Right lobe of liver (tissue), 6 donors: Measurements from ENCODE around the gene NFIA. TPM values are rescaled to one million over a fixed set of nuclear protein-coding genes. Genes with fewer than 3 reads are reported as not detected.

ENCODE experiments used
- ATAC-seq, 4 donors: fragments of 200-7000 bp; cut with Tn5 transposase; one replicate each; pipeline ENCODE4 v1.9.1; 2020; ENCODE audit warnings: mild to moderate bottlenecking in 4 of 4, moderate library complexity in 4 of 4
- DNase-seq, 3 donors: peaks; one replicate each; pipeline ENCODE4 v3.0.0-alpha.2; 2020
- H3K27ac ChIP-seq, 3 donors: fragments of 200-600 bp; one replicate each; pipeline ENCODE4 v1.8.0; 2022
- H3K27me3 ChIP-seq, 2 donors: fragments of 200-600 bp; one replicate each; pipeline ENCODE4 v1.8.0; 2022
- H3K36me3 ChIP-seq, 4 donors: fragments of 200-600 bp; sonication (generic) in 1 of 4; one replicate each; pipeline versions ENCODE4 v1.5.1 to v1.8.0; 2017 to 2022; ENCODE audit warnings: control low read depth in 1 of 4
- H3K4me1 ChIP-seq, 4 donors: fragments of 200-600 bp; sonication (generic) in 1 of 4; one replicate each; pipeline versions ENCODE4 v1.5.1 to v1.8.0; 2017 to 2022; ENCODE audit warnings: control low read depth in 1 of 4
- H3K4me3 ChIP-seq, 3 donors: fragments of 200-600 bp; one replicate each; pipeline ENCODE4 v1.8.0; 2022
- H3K9me3 ChIP-seq, 4 donors: fragments of 200-600 bp; sonication (generic) in 1 of 4; one replicate each; pipeline versions ENCODE4 v1.5.1 to v1.8.0; 2017 to 2022; ENCODE audit warnings: control low read depth in 1 of 4
- POLR2A ChIP-seq: fragments of 450-650 bp; IDR thresholded peaks from one replicate; pipeline ENCODE4 v1.6.1; 2017; ENCODE audit warnings: antibody characterized with exemption, mild to moderate bottlenecking
- WGBS: methylation state at CpG from one replicate; pipeline ENCODE4 v1.1.6; 2018; ENCODE audit warnings: low coverage, low lambda C conversion rate; ENCODE audit not compliant: insufficient coverage; ENCODE audit errors: missing lambda C conversion rate; 5-methylcytosine and 5-hydroxymethylcytosine counted together
- intact Hi-C, 2 donors: fragments of 100-400 bp; cut with DNase I; formaldehyde crosslinking; loops; one replicate each; pipeline versions ENCODE4 v1.11.2 to v1.14.1; 2022
- total RNA-seq, 6 experiments: library from RNA; depleted of rRNA in 2 of 6; stranded (reverse); fragments of >200 nt in 2 of 6; fragmentation: NEBNext Ultra II Directional in 3 of 6; extraction: Animal tissue kit (Norgen Biotek cat#: 25700) in 3 of 6; gene quantifications; one replicate each; pipeline versions ENCODE4 v1.1.0 to v1.2.4, GENCODE V29; 2016 to 2023
- TF ChIP-seq, protein P1 (sequence below), 4 donors: fragments of 200-600 bp in 3 of 4; fragments of 450-650 bp in 1 of 4; IDR thresholded peaks; one replicate each; pipeline versions ENCODE4 v1.5.1 to v1.8.0; 2016 to 2022; ENCODE audit warnings: antibody characterized with exemption in 4 of 4, mild to moderate bottlenecking in 2 of 4
- donor health status: DM: no; HTN: yes; CAD: no.
- donor health status: DM: no; HTN: no; CAD: no.
- donor health status: DM: no; HTN: no; CAD: no.
- donor health status: DM: no; HTN: yes; CAD: no.
- donor health status: DM: no; HTN: yes; CAD: no.

The NFIA gene
- total RNA-seq, 6 experiments from 2014 or later, result 36.7 to 97.2 (median 57.9) TPM

GRCh38 chr1:61389194-61389925 is 307.0 kb downstream of the NFIA start:
- intact Hi-C loops, result no loop called here
- WGBS, result 75% methylated on average over 2 of the region's 3 CpGs
- no peaks in the 10 kb centered on the region for H3K27me3 ChIP-seq
- H3K4me3 ChIP-seq, result no peak overlapping the region
- no peak for DNase-seq
- TF ChIP-seq POLR2A, result no peak
- TF ChIP-seq, protein P1, sequence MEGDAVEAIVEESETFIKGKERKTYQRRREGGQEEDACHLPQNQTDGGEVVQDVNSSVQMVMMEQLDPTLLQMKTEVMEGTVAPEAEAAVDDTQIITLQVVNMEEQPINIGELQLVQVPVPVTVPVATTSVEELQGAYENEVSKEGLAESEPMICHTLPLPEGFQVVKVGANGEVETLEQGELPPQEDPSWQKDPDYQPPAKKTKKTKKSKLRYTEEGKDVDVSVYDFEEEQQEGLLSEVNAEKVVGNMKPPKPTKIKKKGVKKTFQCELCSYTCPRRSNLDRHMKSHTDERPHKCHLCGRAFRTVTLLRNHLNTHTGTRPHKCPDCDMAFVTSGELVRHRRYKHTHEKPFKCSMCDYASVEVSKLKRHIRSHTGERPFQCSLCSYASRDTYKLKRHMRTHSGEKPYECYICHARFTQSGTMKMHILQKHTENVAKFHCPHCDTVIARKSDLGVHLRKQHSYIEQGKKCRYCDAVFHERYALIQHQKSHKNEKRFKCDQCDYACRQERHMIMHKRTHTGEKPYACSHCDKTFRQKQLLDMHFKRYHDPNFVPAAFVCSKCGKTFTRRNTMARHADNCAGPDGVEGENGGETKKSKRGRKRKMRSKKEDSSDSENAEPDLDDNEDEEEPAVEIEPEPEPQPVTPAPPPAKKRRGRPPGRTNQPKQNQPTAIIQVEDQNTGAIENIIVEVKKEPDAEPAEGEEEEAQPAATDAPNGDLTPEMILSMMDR (IDR thresholded peaks at IDR 0.05), result no peak
- no peak for ATAC-seq
- H3K27ac ChIP-seq, result no peak overlapping the region
- H3K36me3 ChIP-seq, result peaks cover 0 to 29% (median 5%) of the 10 kb centered on the region in 4 donors
- no peaks in the 10 kb centered on the region for H3K4me1 ChIP-seq
- H3K9me3 ChIP-seq, result no peaks in the 10 kb centered on the region

DNA sequence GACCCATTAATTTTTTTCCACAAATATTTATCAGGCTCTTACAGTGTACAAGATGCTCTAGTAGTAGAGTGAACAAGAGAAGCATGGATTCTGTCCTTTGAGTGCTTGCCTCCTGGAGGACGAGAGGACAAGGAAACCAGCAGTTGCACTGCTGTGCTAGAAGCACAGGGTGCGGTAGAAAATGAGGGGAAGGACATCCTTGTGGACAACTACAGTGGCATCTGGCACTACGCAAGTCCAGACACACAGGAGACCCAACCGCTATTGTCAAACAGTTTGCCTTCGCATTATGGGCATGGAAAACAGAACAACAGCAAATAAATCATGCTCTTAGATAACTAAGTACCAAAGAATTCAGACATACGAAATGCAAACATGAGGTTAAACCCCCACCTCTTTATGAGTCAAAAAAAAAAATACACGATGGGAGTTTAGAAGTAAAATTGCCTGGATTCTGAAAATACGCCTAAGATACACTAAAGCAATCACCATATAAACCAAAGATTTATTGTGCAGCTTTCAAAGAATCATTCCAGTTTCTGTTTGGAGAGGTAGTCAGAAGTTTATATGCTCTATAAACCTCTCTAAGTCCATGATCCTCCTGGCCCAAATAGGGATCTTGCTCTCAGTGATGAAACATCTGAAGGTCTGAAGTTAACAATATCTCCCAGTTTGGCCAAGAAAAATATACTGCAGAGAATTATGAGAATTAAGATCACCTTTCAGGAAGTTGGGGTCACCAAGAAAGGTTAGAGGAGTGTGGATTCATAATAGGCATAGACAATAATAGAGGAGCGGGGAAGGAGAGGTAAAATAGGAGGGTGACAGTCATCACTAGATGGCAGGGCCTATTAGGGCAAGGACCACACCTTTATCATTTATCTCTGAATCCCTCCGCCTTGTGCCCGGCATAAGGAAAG is 307.8 kb downstream of the NFIA start:
- ATAC-seq, result no peak
- 91% methylated on average over 11 of the region's 11 CpGs for WGBS
- DNase-seq, result no peak
- Histone ChIP-seq H3K27ac (no peak overlapping the region), H3K4me1 (no peaks in the 10 kb centered on the region), H3K27me3 (no peaks in the 10 kb centered on the region), H3K36me3 (peaks cover 0 to 25% (median 5%) of the 10 kb centered on the region in 4 donors), H3K9me3 (no peaks in the 10 kb centered on the region), H3K4me3 (no peak overlapping the region)
- intact Hi-C loops, result no loop called here
- TF ChIP-seq POLR2A, result no peak
- TF ChIP-seq, protein P1 (IDR thresholded peaks at IDR 0.05), result no peak

DNA sequence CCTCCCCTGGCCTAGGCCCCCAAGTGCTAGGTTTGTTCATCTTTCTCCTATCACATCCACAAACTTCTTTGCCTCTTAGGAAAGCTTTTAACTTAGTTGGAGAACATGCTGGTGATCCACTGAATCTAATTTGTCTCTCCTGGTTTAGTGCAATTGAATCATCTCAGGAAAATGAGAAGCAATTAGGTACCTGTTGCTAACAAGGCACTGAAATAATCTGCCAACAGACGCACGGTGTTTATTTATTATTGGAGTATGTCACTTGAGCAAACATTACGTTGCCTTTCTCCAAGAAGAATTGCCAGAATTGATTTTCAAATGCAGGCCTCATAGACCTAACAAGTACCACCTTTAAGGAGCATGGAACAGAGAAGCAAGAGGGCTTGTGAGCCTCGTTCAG is 309.4 kb downstream of the NFIA start:
- H3K4me3 ChIP-seq, result no peak overlapping the region
- TF ChIP-seq, protein P1 (IDR thresholded peaks at IDR 0.05), result no peak
- TF ChIP-seq POLR2A, result no peak
- 41% methylated on average over 4 of the region's 4 CpGs for WGBS
- no peaks in the 10 kb centered on the region for H3K9me3 ChIP-seq
- H3K27ac ChIP-seq, result no peak overlapping the region
- H3K36me3 ChIP-seq, result peaks cover 0 to 11% (median 3%) of the 10 kb centered on the region in 4 donors
- ATAC-seq, result no peak
- DNase-seq, result no peak
- intact Hi-C loops, result no loop called here
- H3K27me3 ChIP-seq, result no peaks in the 10 kb centered on the region
- no peaks in the 10 kb centered on the region for H3K4me1 ChIP-seq

DNA sequence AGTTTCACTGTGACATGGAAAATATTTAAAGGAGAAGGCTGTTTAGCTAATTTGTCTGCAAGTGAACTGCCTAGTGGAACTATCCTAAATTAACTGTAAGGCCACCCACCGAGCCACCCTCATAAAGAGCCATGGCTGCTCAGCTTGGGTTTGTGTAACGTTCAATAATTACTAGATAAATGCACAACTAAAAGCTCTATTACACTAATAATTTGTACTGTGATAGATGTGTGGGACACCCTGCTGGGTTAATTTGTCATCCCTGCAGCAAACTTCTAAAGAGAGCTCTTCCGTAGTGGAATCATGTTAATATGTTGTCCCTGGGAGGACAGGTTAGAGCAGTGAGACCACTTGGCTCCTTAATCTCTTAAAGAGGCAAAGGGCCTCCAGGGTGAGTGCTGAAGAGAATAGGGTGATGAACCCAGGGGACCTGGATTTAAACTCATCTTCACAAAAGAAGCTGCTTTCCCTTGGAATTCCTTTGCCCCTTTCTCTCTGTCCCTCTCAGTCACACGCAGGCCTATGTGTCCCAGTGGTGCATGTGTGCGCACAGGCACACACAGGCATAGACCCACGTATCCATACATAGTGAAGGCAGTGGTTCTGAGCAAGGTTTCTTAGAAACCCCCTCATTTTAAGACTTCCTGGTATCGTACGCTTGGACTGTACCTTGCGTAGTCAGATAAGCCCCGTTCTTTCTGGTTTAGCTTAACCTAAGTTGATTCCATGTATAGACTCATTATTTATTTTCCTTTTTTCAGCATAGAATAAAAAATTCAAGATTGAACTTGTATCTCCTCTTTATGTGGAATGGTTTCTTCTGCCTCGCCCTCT is 310.3 kb downstream of the NFIA start:
- Histone ChIP-seq H3K9me3 (no peaks in the 10 kb centered on the region), H3K4me3 (no peak overlapping the region), H3K4me1 (no peaks in the 10 kb centered on the region), H3K27ac (no peak overlapping the region), H3K36me3 (peaks cover 0 to 15% (median 2%) of the 10 kb centered on the region in 4 donors), H3K27me3 (no peaks in the 10 kb centered on the region)
- intact Hi-C loops, result no loop called here
- WGBS, result 84% methylated on average over 9 of the region's 11 CpGs
- TF ChIP-seq POLR2A, result no peak
- TF ChIP-seq, protein P1 (IDR thresholded peaks at IDR 0.05), result no peak
- ATAC-seq (no peak), DNase-seq (no peak)
